ENCODE results near the gene VTI1A. TPM values are rescaled to one million over a fixed set of nuclear protein-coding genes. Genes with fewer than 3 reads are reported as not detected.

VTI1A gene
- total and polyA plus RNA-seq, 2 of the 13 experiments (the other 11 are each of a cell fraction or from before 2014, with no cell fraction given) = 11.7 to 32.7 TPM

DNA sequence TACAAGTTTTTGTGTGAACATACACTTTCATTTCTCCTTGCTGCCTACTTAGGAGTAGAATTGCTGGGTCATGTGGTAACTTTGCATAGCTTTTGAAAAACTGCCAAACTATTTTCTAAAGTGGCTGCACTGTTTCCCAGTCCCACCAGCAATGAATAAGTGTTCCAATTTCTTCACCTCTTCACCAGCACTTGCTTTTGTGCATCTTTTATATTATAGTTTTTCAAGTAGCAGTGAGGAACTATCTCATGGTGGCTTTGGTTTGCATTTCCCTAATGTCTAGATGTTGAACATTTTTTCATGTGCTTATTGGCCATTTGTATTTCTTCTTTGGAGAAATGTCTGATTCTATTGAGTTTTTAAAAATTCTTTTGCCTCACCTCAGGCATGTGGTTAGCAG, 273.2 kb downstream of the VTI1A start:
- no peaks in the 10 kb centered on the region for H3K9me3 ChIP-seq (ENCODE audit: low read length)
- no peak overlapping the region for H3K27ac ChIP-seq (ENCODE audit: extremely low read length, insufficient read depth, low read length)
- in situ Hi-C loops (cut with HindIII; ENCODE audit: extremely low pct_ligation_motif_present, low pct_unique_long_range_greater_than_20kb) (no loop called here), intact Hi-C loops (cut with micrococcal nuclease; ENCODE audit: unreplicated experiment) (loop anchor here (5.0 kb wide), 1 partner anchor 92 kb away; no protein-coding TSS in a partner anchor)
- DNase-seq (ENCODE audit: low spot score) (no peak), FAIRE-seq (peak; percentile 28), ATAC-seq (no peak)
- no peaks in the 10 kb centered on the region for H4K20me1 ChIP-seq (ENCODE audit: insufficient read depth, low read length)
- peaks cover 67% of the 10 kb centered on the region for H3K4me1 ChIP-seq (ENCODE audit: insufficient read depth, low read length)
- CTCF ChIA-PET (ENCODE audit: low intra/inter-chr PET ratio, low total read pairs) = no interaction called here
- no peak overlapping the region for H3K4me2 ChIP-seq (ENCODE audit: low read depth, low read length)
- no peak overlapping the region for H2AFZ ChIP-seq (ENCODE audit: low read length)
- H3K36me3 ChIP-seq (replicated peaks in 1 of 2; ENCODE audit: control insufficient read depth in 1 of 2, insufficient read depth in 2 of 2, low read length in 2 of 2) = no peaks in the 10 kb centered on the region
- POLR2A ChIA-PET = interaction anchor here (1.4 kb wide), 1 partner anchor 8 kb away, joined by 4 read pairs; no protein-coding TSS in a partner anchor
- H3K4me3 ChIP-seq (replicated peaks in 1 of 3; ENCODE audit: insufficient read depth in 1 of 3, low read depth in 2 of 3, low read length in 3 of 3) = no peak overlapping the region
- H3K9ac ChIP-seq (ENCODE audit: insufficient read depth, low read depth, low read length) = no peak overlapping the region
- no peaks in the 10 kb centered on the region for H3K27me3 ChIP-seq (ENCODE audit: control insufficient read depth in 1 of 2, insufficient read depth in 2 of 2, low read length in 2 of 2)
- TF ChIP-seq ZNF34 (CRISPR knock-in tag; IDR thresholded peaks at IDR 0.05; ENCODE audit: borderline replicate concordance) (no peak), ZNF337 (CRISPR knock-in tag; IDR thresholded peaks at IDR 0.05; ENCODE audit: borderline replicate concordance, low read depth) (no peak), RFXAP (CRISPR knock-in tag; IDR thresholded peaks at IDR 0.05; ENCODE audit: borderline replicate concordance) (no peak), RELA (CRISPR knock-in tag; IDR thresholded peaks at IDR 0.05) (no peak), AKAP8 (CRISPR knock-in tag; IDR thresholded peaks at IDR 0.05) (no peak), SP1 (IDR thresholded peaks at IDR 0.05) (no peak), SP1 (CRISPR knock-in tag; IDR thresholded peaks at IDR 0.05) (no peak), U2AF2 (IDR thresholded peaks at IDR 0.05; ENCODE audit: low read depth, low read length) (no peak)
- TF ChIP-seq, protein P1, sequence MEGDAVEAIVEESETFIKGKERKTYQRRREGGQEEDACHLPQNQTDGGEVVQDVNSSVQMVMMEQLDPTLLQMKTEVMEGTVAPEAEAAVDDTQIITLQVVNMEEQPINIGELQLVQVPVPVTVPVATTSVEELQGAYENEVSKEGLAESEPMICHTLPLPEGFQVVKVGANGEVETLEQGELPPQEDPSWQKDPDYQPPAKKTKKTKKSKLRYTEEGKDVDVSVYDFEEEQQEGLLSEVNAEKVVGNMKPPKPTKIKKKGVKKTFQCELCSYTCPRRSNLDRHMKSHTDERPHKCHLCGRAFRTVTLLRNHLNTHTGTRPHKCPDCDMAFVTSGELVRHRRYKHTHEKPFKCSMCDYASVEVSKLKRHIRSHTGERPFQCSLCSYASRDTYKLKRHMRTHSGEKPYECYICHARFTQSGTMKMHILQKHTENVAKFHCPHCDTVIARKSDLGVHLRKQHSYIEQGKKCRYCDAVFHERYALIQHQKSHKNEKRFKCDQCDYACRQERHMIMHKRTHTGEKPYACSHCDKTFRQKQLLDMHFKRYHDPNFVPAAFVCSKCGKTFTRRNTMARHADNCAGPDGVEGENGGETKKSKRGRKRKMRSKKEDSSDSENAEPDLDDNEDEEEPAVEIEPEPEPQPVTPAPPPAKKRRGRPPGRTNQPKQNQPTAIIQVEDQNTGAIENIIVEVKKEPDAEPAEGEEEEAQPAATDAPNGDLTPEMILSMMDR (CRISPR knock-in tag; IDR thresholded peaks at IDR 0.05) = no peak
- TF ChIP-seq, protein P2, sequence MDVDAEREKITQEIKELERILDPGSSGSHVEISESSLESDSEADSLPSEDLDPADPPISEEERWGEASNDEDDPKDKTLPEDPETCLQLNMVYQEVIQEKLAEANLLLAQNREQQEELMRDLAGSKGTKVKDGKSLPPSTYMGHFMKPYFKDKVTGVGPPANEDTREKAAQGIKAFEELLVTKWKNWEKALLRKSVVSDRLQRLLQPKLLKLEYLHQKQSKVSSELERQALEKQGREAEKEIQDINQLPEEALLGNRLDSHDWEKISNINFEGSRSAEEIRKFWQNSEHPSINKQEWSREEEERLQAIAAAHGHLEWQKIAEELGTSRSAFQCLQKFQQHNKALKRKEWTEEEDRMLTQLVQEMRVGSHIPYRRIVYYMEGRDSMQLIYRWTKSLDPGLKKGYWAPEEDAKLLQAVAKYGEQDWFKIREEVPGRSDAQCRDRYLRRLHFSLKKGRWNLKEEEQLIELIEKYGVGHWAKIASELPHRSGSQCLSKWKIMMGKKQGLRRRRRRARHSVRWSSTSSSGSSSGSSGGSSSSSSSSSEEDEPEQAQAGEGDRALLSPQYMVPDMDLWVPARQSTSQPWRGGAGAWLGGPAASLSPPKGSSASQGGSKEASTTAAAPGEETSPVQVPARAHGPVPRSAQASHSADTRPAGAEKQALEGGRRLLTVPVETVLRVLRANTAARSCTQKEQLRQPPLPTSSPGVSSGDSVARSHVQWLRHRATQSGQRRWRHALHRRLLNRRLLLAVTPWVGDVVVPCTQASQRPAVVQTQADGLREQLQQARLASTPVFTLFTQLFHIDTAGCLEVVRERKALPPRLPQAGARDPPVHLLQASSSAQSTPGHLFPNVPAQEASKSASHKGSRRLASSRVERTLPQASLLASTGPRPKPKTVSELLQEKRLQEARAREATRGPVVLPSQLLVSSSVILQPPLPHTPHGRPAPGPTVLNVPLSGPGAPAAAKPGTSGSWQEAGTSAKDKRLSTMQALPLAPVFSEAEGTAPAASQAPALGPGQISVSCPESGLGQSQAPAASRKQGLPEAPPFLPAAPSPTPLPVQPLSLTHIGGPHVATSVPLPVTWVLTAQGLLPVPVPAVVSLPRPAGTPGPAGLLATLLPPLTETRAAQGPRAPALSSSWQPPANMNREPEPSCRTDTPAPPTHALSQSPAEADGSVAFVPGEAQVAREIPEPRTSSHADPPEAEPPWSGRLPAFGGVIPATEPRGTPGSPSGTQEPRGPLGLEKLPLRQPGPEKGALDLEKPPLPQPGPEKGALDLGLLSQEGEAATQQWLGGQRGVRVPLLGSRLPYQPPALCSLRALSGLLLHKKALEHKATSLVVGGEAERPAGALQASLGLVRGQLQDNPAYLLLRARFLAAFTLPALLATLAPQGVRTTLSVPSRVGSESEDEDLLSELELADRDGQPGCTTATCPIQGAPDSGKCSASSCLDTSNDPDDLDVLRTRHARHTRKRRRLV (CRISPR knock-in tag; IDR thresholded peaks at IDR 0.05) = no peak
- H3K79me2 ChIP-seq (ENCODE audit: insufficient read depth, low read length) = no peaks in the 10 kb centered on the region
- BruUV-seq (replicated peaks) = no TSS peak

All from HepG2 (cell line).